GM12878 (cell line): ENCODE results near the gene ARMC8. TPM values are rescaled to one million over a fixed set of nuclear protein-coding genes. Genes with fewer than 3 reads are reported as not detected.

ENCODE experiments used
- ATAC-seq: fragments of 200-7000 bp; cut with Tn5 transposase; 3 replicates; pipeline ENCODE4 v1.9.1; 2020; ENCODE audit warnings: mild to moderate bottlenecking, moderate library complexity
- BruUV-seq: library from RNA; stranded (reverse); fragments of 400-500 nt; replicated peaks from 2 replicates; lab custom pipeline; 2021; lab: Mats Ljungman, UMichigan
- CTCF ChIA-PET: fragments of 300-600 bp; sonication (Branson Sonifier 250); formaldehyde crosslinking; extraction: SDS; loops from one replicate; lab custom pipeline; 2021; ENCODE audit warnings: inconsistent platforms; lab: Yijun Ruan, JAX
- POLR2A ChIA-PET: fragments of 350-600 bp; formaldehyde crosslinking; extraction: SDS; loops from one replicate; lab custom pipeline; 2021; ENCODE audit warnings: inconsistent platforms; lab: Charles Lee
- RAD21 ChIA-PET: fragments of 300-600 bp; sonication (Branson Sonifier 250); formaldehyde crosslinking; loops from one replicate; lab custom pipeline; 2023; ENCODE audit warnings: antibody characterized with exemption; ENCODE audit not compliant: unreplicated experiment; lab: Charles Lee
- SMC1A ChIA-PET: fragments of 300-600 bp; sonication (Branson Sonifier 250); formaldehyde crosslinking; loops from one replicate; lab custom pipeline; 2023; ENCODE audit not compliant: unreplicated experiment, uncharacterized antibody; lab: Charles Lee
- DNase-seq: peaks from one replicate; pipeline ENCODE4 v3.0.0-alpha.2; 2011; ENCODE audit warnings: low read depth, low spot score
- FAIRE-seq: peaks from 3 replicates; lab custom pipeline; 2011; peaks lifted over from hg19 to GRCh38; lab: Jason Lieb, UNC
- H2AFZ ChIP-seq: 2 replicates; pipeline ENCODE4 v1.6.0; 2011; ENCODE audit warnings: low read depth, low read length, control low read depth; ENCODE audit not compliant: control insufficient read depth
- H3K27ac ChIP-seq: 2 replicates; pipeline ENCODE4 v1.5.1; 2011; ENCODE audit warnings: control low read depth; ENCODE audit not compliant: control insufficient read depth, insufficient read depth
- H3K27me3 ChIP-seq, 2 experiments: replicated peaks in 1 of 2; 2 replicates each; pipeline versions ENCODE4 v1.6.0 to v1.6.1; 2011; ENCODE audit warnings: low read length in 1 of 2; ENCODE audit not compliant: control insufficient read depth in 2 of 2, insufficient read depth in 2 of 2
- H3K36me3 ChIP-seq, 2 experiments: 2 replicates each; pipeline ENCODE4 v1.5.1; 2011; ENCODE audit warnings: low read length in 1 of 2; ENCODE audit not compliant: control insufficient read depth in 2 of 2, insufficient read depth in 2 of 2
- H3K4me1 ChIP-seq: 2 replicates; pipeline ENCODE4 v1.6.1; 2011; ENCODE audit warnings: mild to moderate bottlenecking, low read length, moderate library complexity, mixed read lengths; ENCODE audit not compliant: control insufficient read depth, insufficient read depth
- H3K4me2 ChIP-seq: 2 replicates; pipeline ENCODE4 v1.6.0; 2011; ENCODE audit warnings: control low read depth; ENCODE audit not compliant: control insufficient read depth, insufficient read depth
- H3K4me3 ChIP-seq: fragments of 200-600 bp; sonication (generic); 2 replicates; pipeline ENCODE4 v1.5.1; 2016
- H3K79me2 ChIP-seq: 2 replicates; pipeline ENCODE4 v1.6.0; 2011; ENCODE audit warnings: low read length; ENCODE audit not compliant: control insufficient read depth, insufficient read depth
- H3K9ac ChIP-seq: 2 replicates; pipeline ENCODE4 v1.8.0; 2011; ENCODE audit warnings: low read length, control low read depth, mixed read lengths; ENCODE audit not compliant: control insufficient read depth, insufficient read depth
- H3K9me3 ChIP-seq: replicated peaks from 3 replicates; pipeline ENCODE4 v1.5.1; 2011; ENCODE audit warnings: mild to moderate bottlenecking, low read length; ENCODE audit not compliant: control insufficient read depth, insufficient read depth
- H4K20me1 ChIP-seq: 2 replicates; pipeline ENCODE4 v1.6.0; 2011; ENCODE audit not compliant: control insufficient read depth, insufficient read depth
- BCL3 ChIP-seq: IDR thresholded peaks from 2 replicates; pipeline ENCODE4 v1.6.1; 2011; ENCODE audit warnings: borderline replicate concordance, low read depth, mild to moderate bottlenecking, moderate library complexity, low read length; ENCODE audit not compliant: insufficient read depth, poor library complexity, severe bottlenecking
- BRCA1 ChIP-seq: IDR thresholded peaks from 2 replicates; pipeline ENCODE4 v1.6.1; 2011; ENCODE audit warnings: low read depth, low read length, improper control_type of control experiment
- CREB1 ChIP-seq: IDR thresholded peaks from 2 replicates; pipeline ENCODE4 v1.6.1; 2012; ENCODE audit warnings: low read depth, mild to moderate bottlenecking, inconsistent platforms
- E2F4 ChIP-seq: IDR thresholded peaks from 2 replicates; pipeline ENCODE4 v1.6.1; 2012; ENCODE audit warnings: low read depth, low read length, improper control_type of control experiment
- ETV6 ChIP-seq, 2 experiments: fragments of 450-650 bp in 1 of 2; IDR thresholded peaks in 1 of 2; conservative IDR thresholded peaks in 1 of 2; 2 replicates each; pipeline ENCODE4 v1.6.1; 2014; ENCODE audit warnings: antibody characterized with exemption in 1 of 2, borderline replicate concordance in 1 of 2, low read depth in 1 of 2, mild to moderate bottlenecking in 1 of 2, moderate library complexity in 1 of 2
- IKZF2 ChIP-seq, 2 experiments: fragments of 450-650 bp; IDR thresholded peaks; 2 replicates each; pipeline ENCODE4 v1.6.1; 2017; ENCODE audit warnings: mild to moderate bottlenecking in 2 of 2, moderate library complexity in 2 of 2
- NFXL1 ChIP-seq: fragments of 450-650 bp; IDR thresholded peaks from 2 replicates; pipeline ENCODE4 v1.6.1; 2017; ENCODE audit warnings: antibody characterized with exemption, mild to moderate bottlenecking, borderline replicate concordance
- PAX5 ChIP-seq: IDR thresholded peaks from 2 replicates; pipeline ENCODE4 v1.6.1; 2011; ENCODE audit warnings: low read depth, low read length, borderline replicate concordance
- POLR2AphosphoS5 ChIP-seq: IDR thresholded peaks from 2 replicates; pipeline ENCODE4 v1.6.1; 2011; ENCODE audit warnings: mild to moderate bottlenecking, low read length, inconsistent platforms
- RBBP5 ChIP-seq: fragments of 200-600 bp; sonication (generic); conservative IDR thresholded peaks from 2 replicates; pipeline ENCODE4 v1.6.1; 2016
- SIN3A ChIP-seq: IDR thresholded peaks from 2 replicates; pipeline ENCODE4 v1.6.1; 2012; ENCODE audit warnings: low read depth, low read length, improper control_type of control experiment
- TBL1XR1 ChIP-seq: IDR thresholded peaks from 2 replicates; pipeline ENCODE4 v1.6.1; 2012; ENCODE audit warnings: low read depth, low read length, improper control_type of control experiment
- USF2 ChIP-seq: IDR thresholded peaks from 2 replicates; pipeline ENCODE4 v1.6.1; 2011; ENCODE audit warnings: low read depth, low read length, improper control_type of control experiment, borderline replicate concordance
- ZNF687 ChIP-seq: fragments of 450-650 bp; IDR thresholded peaks from 2 replicates; pipeline ENCODE4 v1.6.1; 2017; ENCODE audit warnings: mild to moderate bottlenecking, moderate library complexity
- WGBS: methylation state at CpG from one replicate; pipeline ENCODE4 v1.1.6; 2016; ENCODE audit warnings: low lambda C conversion rate; ENCODE audit not compliant: insufficient replicate concordance, insufficient coverage; ENCODE audit errors: missing lambda C conversion rate; 5-methylcytosine and 5-hydroxymethylcytosine counted together
- in situ Hi-C: fragments of 300-500 bp; cut with MboI; formaldehyde crosslinking; loops from 9 replicates; pipeline ENCODE4 v1.14.3; 2018; ENCODE audit warnings: mixed read lengths
- intact Hi-C: fragments of 100-400 bp; cut with micrococcal nuclease; formaldehyde crosslinking; loops from one replicate; pipeline ENCODE4 v1.14.2; 2022; ENCODE audit not compliant: unreplicated experiment
- polyA plus RNA-seq, 11 experiments: library from polyadenylated mRNA; depleted of rRNA in 4 of 11; unstranded in 6 of 11; stranded (reverse) in 5 of 11; fragments of >200 nt; fragmentation: Nextera tagmentation in 4 of 11; fragmentation: Illumina TruSeq in 1 of 11; extraction: Ambion mirVana in 4 of 11; extraction: Trizol in 1 of 11; gene quantifications; 1 replicate in 1 of 11; 2 replicates in 10 of 11; pipeline versions ENCODE4 v1.2.1 to v1.2.3, GENCODE V29; 2011 to 2016; ENCODE audit warnings: inconsistent platforms in 2 of 11, missing spikeins in 2 of 11, low read depth in 1 of 11
- total RNA-seq, 4 experiments: library from RNA; depleted of rRNA in 3 of 4; stranded (reverse); fragments of >200 nt in 3 of 4; fragmentation: Illumina TruSeq in 1 of 4; extraction: Trizol in 1 of 4; gene quantifications; 2 replicates each; pipeline versions ENCODE4 v1.2.1 to v1.2.3, GENCODE V29; 2013 to 2021
- TF ChIP-seq, protein P1 (sequence below): fragments of 450-650 bp; IDR thresholded peaks from 2 replicates; pipeline ENCODE4 v1.6.1; 2017; ENCODE audit warnings: borderline replicate concordance

Gene ARMC8
- total and polyA plus RNA-seq, 10 of the 15 experiments (the other 5 are each of a cell fraction or from before 2014, with no cell fraction given) = 29.8 to 93.4 (median 45.3) TPM

DNA sequence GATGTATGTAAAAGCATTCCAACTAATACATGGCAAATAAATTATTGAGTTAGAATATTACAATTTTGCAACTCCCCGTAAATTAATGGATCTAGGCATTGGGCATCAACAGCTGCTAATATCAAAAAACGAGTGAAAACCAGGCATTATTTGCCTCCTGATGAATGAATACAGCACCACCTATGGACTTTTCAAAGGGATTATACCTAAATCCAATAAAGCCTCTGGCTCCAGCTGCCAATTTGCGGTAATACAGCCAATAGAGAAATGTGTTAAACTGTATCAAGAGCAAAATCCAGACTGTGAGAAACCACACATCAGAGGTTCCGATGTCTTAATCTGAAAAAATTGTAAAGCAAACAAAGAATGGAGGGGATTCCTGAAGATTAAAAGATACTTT is 38.6 kb upstream of the ARMC8 start:
- H4K20me1 ChIP-seq = no peaks in the 10 kb centered on the region
- 69% methylated on average over 4 of the region's 4 CpGs for WGBS
- FAIRE-seq (no peak), ATAC-seq (no peak), DNase-seq (no peak)
- in situ Hi-C loops = no loop called here
- H3K4me1 ChIP-seq = no peaks in the 10 kb centered on the region
- no peak overlapping the region for H3K9ac ChIP-seq
- ChIA-PET CTCF (no interaction called here), SMC1A (no interaction called here), RAD21 (no interaction called here), POLR2A (no interaction called here)
- no peaks in the 10 kb centered on the region for H3K36me3 ChIP-seq
- no TSS peak for BruUV-seq
- H3K27ac ChIP-seq = no peak overlapping the region
- H3K4me2 ChIP-seq = no peak overlapping the region
- no peaks in the 10 kb centered on the region for H3K27me3 ChIP-seq
- no peaks in the 10 kb centered on the region for H3K9me3 ChIP-seq
- no peak overlapping the region for H3K4me3 ChIP-seq
- intact Hi-C loops = no loop called here
- H3K79me2 ChIP-seq = no peaks in the 10 kb centered on the region
- no peak overlapping the region for H2AFZ ChIP-seq
- no peak for TF ChIP-seq E2F4
- no peak for TF ChIP-seq USF2
- TF ChIP-seq CREB1 = no peak
- no peak for TF ChIP-seq BRCA1
- TF ChIP-seq POLR2AphosphoS5 = no peak
- TF ChIP-seq, protein P1, sequence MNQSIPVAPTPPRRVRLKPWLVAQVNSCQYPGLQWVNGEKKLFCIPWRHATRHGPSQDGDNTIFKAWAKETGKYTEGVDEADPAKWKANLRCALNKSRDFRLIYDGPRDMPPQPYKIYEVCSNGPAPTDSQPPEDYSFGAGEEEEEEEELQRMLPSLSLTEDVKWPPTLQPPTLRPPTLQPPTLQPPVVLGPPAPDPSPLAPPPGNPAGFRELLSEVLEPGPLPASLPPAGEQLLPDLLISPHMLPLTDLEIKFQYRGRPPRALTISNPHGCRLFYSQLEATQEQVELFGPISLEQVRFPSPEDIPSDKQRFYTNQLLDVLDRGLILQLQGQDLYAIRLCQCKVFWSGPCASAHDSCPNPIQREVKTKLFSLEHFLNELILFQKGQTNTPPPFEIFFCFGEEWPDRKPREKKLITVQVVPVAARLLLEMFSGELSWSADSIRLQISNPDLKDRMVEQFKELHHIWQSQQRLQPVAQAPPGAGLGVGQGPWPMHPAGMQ = no peak
- TF ChIP-seq IKZF2 (IDR thresholded peaks at IDR 0.05) = no peak
- no peak for TF ChIP-seq NFXL1
- TF ChIP-seq TBL1XR1 = no peak
- no peak for TF ChIP-seq SIN3A
- TF ChIP-seq ETV6 (conservative IDR thresholded peaks at IDR 0.05 in 1 of 2, IDR thresholded peaks at IDR 0.05 in 1 of 2; ENCODE audit: borderline replicate concordance in 1 of 2, low read depth in 1 of 2) = no peak
- TF ChIP-seq PAX5 = no peak
- TF ChIP-seq ZNF687 = no peak
- TF ChIP-seq BCL3 = no peak
- no peak for TF ChIP-seq RBBP5
